Fibroblast of peridontal ligament (primary cell): ENCODE results near the gene LGALS16.
"Not testable (repeated sequence)": the region's sequence is repeated elsewhere in the genome, so short reads cannot be mapped to it uniquely, and the experiment has no call there.

Experiments
- DNase-seq: peaks from one replicate; pipeline ENCODE4 v3.0.0-alpha.2; 2010; ENCODE audit errors: extremely low read depth

Gene LGALS16, protein sequence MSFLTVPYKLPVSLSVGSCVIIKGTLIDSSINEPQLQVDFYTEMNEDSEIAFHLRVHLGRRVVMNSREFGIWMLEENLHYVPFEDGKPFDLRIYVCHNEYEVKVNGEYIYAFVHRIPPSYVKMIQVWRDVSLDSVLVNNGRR

GRCh38 chr19:39655613-39656012 lies at the start of gene LGALS16:
TSS of gene LGALS16 (plus strand) at chr19:39655913. CDS start at chr19:39655962, 49 bp downstream.
- no peak for DNase-seq

DNA sequence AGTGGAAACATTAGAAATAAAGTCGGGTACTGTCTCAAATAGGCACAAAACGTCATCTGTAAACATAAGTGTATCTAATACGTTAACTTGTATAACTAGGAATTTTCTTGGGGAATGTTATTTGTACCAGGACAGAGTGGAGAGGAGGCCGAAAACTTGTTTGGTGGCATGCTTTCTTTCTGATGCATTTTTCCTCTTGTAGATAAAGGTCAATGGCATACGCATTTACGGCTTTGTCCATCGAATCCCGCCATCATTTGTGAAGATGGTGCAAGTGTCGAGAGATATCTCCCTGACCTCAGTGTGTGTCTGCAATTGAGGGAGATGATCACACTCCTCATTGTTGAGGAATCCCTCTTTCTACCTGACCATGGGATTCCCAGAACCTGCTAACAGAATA lies 48.7 kb upstream of the LGALS16 start:
- no peak for DNase-seq

- DNase-seq = no peak
Observed at GRCh38 chr19:39607561-39607960, 48.2 kb upstream of the LGALS16 start.

- DNase-seq = no peak
Observed at GRCh38 chr19:39613597-39613996, 42.1 kb upstream of the LGALS16 start.

- no peak for DNase-seq
Observed at GRCh38 chr19:39617745-39618144, 38.0 kb upstream of the LGALS16 start.

DNA sequence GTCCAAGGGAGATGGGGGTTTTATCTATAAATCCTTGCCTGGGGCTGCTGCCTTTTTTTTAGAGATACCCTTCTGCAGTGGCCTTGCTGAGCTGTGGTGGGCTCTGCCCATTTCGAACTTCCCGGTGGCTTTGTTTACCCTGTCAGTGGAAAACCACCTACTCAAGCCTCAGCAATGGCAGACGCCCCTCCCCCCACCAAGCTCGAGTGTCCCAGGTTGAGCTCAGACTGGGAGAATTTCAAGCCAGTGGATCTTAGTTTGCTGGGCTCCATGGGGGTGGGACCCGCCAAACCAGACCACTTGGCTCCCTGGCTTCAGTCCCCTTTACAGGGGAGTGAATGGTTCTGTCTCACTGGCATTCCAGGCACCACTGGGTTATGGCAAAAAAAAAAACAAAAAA lies 31.8 kb upstream of the LGALS16 start:
- DNase-seq = no peak

- DNase-seq = not testable (repeated sequence)
Observed at GRCh38 chr19:39627631-39628030, 28.1 kb upstream of the LGALS16 start.

GRCh38 chr19:39631178-39631577 lies 24.5 kb upstream of the LGALS16 start:
- DNase-seq = no peak

DNA sequence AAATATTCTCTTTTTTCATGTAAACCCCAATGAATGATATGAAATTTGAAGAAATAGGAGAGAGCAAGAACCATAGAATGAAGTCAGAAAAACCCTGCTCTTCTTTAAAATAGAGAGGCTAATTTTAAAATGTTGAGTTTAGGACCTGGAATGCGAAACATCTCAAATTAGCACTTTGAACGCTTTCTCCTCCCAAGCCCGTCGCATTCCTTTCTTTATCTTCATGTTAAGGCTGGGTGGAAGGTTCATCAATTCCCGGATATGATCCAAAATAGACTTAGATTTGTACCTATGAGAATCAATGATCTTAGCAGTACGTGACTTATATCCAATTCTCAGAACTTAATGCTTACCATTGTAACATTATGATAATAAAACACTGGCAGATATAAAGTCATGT lies 24.1 kb upstream of the LGALS16 start:
- DNase-seq = no peak

DNA sequence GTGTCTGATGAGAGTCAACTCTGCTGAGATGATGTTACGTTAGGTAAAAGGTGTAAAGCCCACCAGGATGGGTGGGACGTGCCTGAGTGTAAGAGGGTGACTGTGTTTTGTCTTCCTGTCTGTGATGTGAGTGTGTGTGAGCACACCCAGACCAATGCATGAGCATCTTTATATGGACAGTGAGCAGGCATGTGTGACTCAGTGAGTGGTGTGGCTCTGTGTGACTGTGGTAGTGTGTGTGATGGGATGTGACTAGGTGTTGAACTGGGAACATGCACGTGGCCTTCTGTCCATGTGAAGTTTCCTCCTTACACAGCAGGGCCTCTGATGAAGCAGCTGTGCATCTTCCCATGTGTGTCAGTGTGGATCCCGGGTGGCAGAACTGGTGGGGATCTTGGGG lies 17.8 kb upstream of the LGALS16 start:
- DNase-seq = no peak

DNA sequence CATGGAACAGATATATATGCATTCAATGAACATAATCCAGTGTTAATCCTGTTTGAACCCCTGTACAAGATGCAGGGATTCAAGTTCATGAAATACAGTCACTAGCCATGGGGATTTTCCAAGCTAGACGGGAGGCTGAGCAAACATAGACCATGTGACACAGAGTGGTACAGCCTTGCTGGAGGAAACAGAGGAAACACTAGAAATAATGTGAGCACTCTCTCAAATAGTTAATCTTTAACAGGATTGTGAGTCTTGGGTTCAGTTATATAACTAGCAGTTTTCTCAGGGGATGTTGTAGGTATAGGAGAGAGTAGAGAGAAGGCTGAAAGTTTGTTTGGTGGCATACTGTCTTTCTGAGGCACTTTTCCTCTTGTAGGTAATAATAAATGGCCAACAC lies 13.9 kb upstream of the LGALS16 start:
- DNase-seq = no peak

DNA sequence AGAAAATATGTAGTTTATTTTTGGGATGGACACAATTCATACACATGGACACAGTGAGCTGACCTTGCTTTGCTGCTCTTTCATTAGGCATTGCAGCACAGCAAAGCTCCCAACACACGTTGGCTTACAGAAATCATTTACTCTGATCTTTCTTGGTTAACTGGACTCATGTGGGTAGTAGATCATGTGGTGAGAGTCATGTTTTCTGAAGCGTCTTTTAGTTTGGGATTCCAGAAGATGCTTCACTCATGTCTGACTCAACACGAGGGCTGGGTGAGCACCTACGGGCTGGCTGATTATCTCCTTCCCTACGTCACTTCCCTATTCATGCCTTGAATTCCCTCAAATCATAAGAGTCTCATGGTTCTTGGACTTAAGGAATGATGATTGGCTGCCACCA lies 12.1 kb upstream of the LGALS16 start:
- no peak for DNase-seq

GRCh38 chr19:39645800-39646411 lies 9.8 kb upstream of the LGALS16 start:
- peak; percentile 21 for DNase-seq

DNA sequence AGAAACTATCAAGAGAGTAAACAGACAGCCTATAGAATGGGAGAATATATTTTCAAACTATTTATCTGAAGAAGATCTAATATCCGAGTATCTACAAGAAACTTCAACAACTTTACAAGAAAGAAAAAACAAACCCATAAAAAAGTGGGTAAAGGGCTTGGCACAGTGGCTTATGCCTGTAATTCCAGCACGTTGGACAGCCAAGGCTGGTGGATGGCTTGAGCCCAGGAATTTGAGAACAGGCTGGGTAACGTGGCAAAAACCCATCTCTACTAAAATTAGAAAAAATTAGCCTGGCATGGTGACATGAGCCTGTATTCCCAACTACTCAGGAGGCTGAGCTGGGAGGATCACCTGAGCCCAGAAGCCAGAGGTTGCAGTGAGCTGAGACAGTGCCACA lies 7.8 kb upstream of the LGALS16 start:
- no peak for DNase-seq

- no peak for DNase-seq
Observed at GRCh38 chr19:39659791-39660190, 4.1 kb downstream of the LGALS16 start.

- no peak for DNase-seq
Observed at GRCh38 chr19:39660661-39661060, 4.9 kb downstream of the LGALS16 start.

GRCh38 chr19:39661565-39661964 lies 5.9 kb downstream of the LGALS16 start:
- no peak for DNase-seq

DNA sequence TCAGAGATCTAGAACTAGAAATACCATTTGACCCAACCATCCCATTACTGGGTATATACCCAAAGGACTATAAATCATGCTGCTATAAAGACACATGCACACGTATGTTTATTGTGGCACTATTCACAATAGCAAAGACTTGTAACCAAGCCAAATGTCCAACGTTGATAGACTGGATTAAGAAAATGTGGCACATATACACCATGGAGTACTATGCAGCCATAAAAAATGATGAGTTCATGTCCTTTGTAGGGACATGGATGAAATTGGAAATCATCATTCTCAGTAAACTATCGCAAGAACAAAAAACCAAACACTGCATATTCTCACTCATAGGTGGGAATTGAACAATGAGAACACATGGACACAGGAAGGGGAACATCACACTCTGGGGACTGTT lies 14.1 kb downstream of the LGALS16 start:
- DNase-seq = not testable (repeated sequence)

- no peak for DNase-seq
Observed at GRCh38 chr19:39670998-39671397, 15.3 kb downstream of the LGALS16 start.

- DNase-seq = peak; percentile 61
Observed at GRCh38 chr19:39671739-39672363, 16.1 kb downstream of the LGALS16 start.

DNA sequence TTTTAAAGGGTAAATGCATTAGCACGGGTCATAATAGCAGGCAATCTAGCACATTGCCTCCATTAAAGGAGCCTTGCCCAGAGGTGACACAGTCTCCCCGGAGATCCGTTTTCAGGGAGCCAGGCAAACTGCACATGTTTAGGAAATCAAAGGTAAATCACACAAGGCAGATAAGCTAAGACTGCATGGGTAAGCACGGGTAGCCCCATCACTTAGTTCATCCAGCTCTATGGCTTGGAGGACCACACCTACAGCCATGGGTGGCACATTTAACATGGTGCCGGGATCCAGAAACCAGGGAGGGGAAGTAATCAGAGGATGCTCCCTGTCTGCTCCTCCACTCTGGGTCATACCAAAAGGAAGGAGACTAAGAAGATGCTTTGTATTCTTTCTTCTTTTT lies 16.8 kb downstream of the LGALS16 start:
- DNase-seq = no peak

GRCh38 chr19:39673862-39674261 lies 18.1 kb downstream of the LGALS16 start:
- DNase-seq = not testable (repeated sequence)

GRCh38 chr19:39676004-39676403 lies 20.3 kb downstream of the LGALS16 start:
- DNase-seq = no peak
